Frontal cortex (tissue), 4 donors: ENCODE measurements around the gene CHN1. TPM values are rescaled to one million over a fixed set of nuclear protein-coding genes. Genes with fewer than 3 reads are reported as not detected.

Experiments
- DNase-seq, 2 donors: peaks; one replicate each; pipeline ENCODE4 v3.0.0; 2012; ENCODE audit warnings: low spot score in 2 of 2
- FAIRE-seq: peaks from 2 replicates; lab custom pipeline; 2012; peaks lifted over from hg19 to GRCh38; lab: Jason Lieb, UNC
- total RNA-seq: library from RNA; depleted of rRNA; stranded (reverse); fragments of >200 nt; gene quantifications from one replicate; pipeline ENCODE4 v1.2.3, GENCODE V29; 2014
- donor health status: control.
- donor health status: control.
- donor health status: control.

CHN1 gene
- total RNA-seq, 1 donor from 2014 or later = 57.1 TPM

DNA sequence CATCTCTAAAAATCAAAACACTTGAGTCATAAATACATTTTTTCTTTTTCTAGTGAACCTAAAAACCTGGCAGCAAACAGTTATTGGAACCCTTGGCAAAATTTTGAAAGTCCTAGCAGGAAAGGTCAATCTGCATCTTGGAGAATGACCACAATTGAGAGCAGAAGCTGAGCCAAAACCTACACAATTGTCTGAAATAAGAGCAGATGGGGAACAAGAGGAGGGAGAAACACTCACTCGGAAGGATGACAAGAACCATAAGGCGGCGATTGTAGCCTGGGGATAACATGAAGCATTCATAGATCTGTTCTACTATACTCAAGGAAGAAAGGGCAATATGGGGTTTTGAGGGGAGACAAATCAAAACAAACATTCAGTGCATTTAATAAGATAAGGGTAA is 117.0 kb downstream of the CHN1 start:
- DNase-seq (no peak), FAIRE-seq (no peak)

DNA sequence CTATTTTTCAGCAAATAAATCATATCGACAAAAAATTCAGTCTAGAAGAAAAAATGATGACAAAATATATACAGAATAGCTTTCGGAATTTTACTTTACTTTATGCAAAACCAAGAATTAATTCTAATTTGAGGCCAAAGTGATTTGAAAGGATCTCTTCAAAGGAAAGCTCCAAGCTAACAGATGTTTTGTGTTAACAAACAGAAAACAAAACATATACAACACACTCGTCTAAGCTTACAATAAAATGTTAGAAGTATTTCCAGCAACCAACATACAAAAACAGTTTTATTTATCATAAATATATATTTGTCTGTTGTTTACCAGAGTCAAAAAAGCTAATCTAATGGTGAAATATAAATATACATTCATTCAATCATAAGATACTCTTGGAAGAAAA is 122.8 kb downstream of the CHN1 start:
- DNase-seq = no peak
- no peak for FAIRE-seq

DNA sequence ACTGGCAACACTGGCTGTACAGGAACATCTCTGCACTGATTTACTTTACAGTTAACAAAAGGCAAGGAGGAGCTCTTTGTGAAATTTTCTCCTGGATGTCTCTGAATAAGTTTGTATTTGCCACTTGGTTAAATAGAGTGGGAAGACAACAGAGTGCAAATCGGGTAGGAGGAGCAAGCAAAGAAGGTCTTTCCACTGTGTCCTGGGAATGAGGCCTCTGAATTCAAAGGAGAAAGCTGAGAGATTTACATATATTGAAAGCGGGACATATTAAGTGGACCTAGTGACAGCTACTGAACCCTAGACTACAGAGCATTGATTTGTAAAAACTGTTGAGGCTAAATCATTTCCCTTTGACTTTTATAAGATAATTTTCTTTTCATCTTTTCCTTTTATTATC is 123.5 kb downstream of the CHN1 start:
- no peak for FAIRE-seq
- DNase-seq = no peak

DNA sequence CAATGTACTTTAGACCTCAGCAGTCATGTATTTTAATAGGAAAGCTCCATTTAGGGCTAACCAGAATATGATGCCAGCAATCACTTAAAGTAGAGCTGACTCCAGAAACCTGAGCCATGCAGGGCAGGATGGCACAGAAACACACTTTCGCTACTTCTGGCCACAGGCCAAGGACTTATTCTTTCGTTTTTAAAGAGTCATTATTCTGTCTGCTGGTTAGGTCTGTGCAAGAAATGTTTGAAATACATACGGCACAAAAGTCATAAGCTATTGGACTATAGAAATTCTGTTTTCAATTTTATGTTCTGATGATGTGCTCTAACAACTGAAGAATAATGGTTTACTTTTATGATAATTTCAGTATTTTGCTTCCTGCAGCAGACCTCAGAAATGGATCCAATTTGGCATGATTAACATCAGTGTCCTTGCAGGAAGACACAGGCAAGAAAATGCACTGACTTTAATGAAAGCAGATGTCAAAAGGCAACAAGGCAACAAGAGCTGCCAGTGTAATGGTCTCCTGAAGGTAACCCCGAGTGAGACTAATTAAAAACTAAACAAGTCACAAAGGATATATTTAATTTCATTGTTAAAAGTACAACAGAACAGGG is 126.5 kb downstream of the CHN1 start:
- FAIRE-seq (no peak), DNase-seq (no peak)

DNA sequence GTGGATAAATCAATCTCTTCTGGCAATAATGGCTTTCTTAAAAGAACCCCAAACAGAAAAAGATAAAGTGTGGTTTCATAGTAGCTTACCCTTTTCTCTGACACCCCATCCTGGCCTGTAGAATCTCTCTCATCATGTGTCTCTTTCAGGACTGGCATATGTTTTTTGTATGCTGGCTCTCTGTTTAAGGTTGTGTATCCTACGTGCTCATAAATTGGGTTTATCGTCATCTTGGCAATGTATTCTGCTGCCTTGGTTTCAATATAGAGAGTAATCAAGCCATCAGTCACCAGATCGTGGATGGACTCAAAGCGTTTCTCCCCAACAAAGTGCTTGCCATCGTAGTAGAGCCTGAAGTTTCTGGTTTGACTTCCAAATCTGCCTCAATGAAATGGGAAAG is 127.4 kb downstream of the CHN1 start:
- DNase-seq (no peak), FAIRE-seq (no peak)

DNA sequence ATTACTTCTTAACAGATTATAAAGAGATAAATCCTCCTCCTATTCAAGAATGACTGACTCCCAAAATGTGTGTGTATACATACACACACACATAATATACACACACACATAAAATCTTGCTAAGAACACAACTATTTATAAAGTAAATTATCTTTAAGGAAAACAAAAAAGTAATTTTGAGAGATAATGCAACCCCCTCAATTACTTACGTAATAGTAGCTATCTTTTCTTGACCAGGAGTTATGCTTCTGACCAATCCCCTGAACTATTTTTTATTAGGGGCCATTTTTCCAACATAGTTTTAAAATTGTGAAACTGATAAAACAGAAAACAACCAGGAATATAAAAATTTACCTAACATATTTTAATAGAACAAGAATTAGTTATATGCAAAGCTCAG is 127.9 kb downstream of the CHN1 start:
- DNase-seq (no peak), FAIRE-seq (no peak)

DNA sequence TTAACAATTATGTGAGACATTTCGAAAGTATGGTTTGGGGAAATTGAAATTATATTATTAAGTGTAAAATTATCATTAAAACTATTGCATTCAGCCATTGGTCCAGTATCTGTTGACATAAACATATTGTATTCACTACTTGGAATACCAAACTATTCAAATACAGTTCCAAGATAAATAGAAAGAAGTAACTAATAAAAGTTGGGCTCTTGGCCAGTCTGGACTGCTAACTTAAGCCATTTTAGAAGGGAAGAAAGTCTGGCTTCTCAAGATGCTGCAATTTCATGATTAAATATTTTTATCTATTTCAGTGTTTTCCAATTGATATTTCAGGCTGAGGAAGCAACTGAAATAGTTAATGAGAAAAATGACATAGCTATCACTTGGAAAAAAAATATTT is 131.1 kb downstream of the CHN1 start:
- no peak for DNase-seq
- FAIRE-seq = no peak

DNA sequence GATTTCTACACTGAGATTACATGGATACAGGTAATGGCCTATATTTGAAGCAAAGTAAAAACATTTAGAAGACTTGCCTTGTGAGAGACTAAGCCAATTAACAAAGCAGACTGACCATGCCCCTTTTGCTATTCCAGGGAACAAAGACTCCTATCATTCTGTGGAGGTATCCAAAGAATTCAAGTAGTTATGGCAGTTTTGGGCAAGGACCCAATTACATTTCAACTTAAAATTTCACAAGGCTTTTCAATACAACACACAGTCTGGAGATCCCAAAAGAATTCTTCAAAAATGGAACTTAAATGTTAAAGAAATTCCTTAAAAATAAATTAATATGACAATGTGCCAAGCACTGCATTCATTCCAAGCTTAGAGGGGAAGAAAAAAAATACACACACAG is 131.7 kb downstream of the CHN1 start:
- DNase-seq = no peak
- no peak for FAIRE-seq

DNA sequence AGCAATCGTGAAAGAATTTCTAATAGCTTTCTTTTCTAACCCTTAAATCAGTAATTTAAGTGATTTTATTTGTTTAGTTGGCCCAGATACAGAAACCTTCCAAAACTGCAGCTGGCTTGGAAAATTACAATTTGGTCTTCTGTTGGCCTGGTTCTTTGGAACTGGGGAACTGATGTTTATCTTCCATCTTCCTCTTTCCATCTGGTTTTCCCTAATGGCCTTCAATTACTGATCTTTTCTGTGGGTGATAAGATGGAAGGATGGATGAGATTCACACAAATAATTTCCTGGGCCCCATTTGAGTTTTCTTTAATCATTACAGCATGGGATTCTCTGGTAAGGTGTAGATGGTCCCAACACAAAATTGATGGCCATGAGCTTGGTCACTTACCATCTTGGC is 134.4 kb downstream of the CHN1 start:
- no peak for FAIRE-seq
- no peak for DNase-seq

DNA sequence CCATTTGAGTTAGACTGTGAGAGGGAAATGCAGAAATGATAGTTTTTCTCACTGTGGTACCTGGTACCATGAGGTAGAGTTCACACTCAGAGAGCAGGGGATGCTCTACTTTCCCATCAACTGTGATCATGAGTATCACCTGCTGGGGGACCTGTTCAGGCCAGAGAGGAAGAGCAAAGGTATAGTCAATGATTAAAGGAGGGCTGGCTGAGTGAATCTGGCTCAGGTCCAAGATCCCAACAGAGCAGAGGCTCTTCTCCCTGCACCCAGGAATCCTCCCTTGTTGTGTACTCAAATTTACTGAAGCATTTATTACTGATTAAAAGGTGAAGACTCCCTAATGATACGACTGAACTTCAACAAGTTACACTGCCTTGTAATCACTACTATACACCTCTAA is 136.3 kb downstream of the CHN1 start:
- no peak for FAIRE-seq
- no peak for DNase-seq

DNA sequence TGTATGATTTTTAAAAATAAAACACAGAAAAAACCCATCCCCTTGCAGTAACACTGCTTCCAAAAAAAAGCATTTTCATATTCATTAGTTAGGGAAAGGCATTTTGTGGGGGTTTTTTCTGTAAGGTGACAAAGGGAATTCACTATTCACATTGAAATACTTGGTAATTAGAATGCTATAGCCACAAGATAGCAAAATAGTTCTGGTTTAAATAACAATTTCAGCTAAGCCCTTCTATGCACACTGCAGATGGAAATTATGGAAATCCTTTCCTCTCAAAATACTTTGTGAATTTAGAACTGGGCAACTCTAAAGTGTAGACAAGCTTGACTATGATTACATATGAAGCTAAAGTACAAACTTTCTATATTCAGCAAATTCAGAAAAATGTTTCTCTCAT is 138.8 kb downstream of the CHN1 start:
- FAIRE-seq (no peak), DNase-seq (no peak)

DNA sequence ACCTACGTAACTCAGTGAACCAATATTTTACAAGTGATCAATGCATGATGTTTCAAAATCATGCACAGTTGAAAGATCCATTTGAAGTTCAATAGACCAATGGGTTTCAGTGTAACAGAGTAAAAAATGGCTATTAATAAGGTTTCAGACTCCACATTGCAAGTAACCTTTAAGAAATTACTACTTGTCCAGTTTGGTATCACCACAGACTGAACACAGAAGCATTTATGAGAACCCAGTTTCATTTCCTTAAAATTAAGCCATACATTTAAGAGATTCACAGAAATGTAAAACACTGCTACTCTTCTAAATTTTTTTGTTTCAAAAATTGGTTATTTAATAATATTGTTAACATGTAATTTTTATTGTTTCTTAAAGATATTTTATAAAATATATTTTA is 142.0 kb downstream of the CHN1 start:
- no peak for DNase-seq
- peak; percentile 82 for FAIRE-seq

DNA sequence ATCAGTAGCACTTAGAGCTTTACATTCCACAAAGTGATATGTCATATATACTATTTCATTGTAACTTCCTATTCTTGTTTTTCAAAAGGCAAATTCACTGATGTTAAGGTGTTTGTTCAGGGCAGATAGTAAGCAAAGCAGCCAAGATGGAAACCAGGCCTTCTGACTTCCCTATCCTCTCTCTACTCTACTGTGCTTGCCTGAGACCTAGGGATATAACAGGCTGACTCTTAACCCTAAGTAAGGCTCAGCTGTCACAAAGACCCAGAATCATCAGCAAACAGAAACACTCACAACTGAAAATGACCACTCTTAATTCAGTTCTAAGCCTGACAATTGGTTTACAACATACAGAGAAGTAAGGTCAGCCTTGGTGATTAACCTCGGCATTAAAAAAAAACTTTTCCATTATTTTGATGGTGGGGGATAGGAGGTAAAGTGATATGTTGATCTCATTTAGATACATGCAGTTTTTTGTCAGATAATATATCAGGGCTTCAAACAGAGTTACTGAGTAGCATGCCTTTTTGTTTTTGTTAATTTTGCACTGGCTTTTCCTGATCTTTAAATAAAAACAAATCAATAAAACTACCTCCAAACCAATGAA is 145.5 kb downstream of the CHN1 start:
- no peak for DNase-seq
- no peak for FAIRE-seq

DNA sequence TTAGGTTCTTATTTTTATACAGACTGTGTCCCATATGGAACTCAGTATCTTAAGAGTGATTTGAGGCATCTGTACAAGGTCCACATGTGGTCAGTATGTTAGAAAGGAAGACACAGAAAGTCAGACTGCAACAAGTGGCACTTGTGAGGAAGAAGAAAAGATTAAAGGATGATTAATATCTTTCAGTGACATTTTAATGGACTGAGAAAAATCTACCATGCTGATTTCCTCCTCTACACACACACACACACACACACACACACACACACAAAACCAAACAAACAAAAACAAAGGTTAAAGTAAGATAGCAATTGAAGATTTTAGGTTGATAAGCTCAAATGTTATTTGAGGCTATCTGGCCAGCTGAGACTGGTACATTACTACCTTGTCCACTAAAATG is 146.4 kb downstream of the CHN1 start:
- no peak for FAIRE-seq
- no peak for DNase-seq

DNA sequence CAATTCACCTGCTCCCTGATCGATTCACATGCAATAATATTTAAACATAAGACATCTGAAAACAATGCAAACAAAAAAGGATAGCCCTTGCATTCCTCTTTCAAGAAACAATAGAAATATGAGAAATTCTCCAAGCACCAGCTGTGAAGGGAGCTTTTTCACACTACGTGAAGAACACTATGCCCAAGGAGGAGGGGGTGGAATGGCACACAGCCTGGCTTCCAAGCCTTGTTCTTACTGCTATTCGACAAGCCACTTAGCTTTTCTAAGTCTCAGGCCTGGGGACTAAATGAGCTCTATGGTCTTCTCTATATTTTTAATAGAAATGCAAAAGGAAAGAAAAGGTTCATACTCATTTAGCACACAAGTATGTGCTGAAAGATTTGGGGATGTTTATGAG is 148.7 kb downstream of the CHN1 start:
- DNase-seq = no peak

DNA sequence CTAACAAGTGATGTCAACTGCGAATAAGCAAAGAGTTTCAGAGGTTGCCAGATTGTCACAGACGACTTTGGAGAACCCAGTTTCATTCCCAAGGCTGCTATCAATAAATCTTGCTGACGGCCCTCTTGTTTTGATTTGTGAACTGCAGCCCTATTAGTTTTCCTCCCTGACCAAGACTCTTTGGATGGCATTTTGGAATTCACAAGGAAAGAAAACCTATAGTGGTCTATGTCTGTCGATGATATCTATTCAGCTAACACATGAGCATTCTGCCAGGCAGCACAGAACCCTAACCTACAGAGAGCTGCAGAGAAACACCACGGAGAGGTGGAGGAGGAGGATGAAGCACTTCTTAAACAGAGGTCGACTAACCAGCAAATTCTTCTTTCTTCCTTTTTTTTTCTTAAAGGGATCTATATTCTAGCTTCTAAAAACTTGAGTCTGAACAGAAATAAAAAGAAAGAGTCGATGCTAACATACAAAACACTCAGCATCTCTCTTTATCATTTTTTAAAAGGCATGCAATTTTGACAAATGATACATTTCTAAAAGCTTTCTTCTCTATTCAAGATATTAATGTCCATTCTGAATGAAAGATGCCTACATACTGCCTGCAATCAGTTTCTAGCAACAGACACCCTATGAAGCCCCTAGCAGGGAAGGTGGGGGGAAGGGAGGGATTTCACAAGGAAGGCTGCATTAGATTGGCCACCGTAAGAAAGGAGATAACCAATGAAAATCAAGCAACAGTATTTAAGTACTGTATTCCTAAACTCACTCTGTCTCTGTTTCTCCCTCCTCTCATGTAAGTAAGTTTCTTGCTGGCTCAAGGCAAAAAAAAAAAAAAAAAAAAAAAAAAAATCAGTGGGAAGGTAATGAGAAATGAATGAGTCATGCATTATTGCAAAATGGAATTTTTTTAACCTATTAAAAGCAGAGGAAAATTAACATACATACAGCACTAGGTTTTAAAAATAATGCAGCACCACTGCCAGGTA is 157.9 kb downstream of the CHN1 start:
- DNase-seq (no peak), FAIRE-seq (no peak)

More for the DNA sequence above, 148.7 kb downstream of the CHN1 start:
- FAIRE-seq = no peak

DNA sequence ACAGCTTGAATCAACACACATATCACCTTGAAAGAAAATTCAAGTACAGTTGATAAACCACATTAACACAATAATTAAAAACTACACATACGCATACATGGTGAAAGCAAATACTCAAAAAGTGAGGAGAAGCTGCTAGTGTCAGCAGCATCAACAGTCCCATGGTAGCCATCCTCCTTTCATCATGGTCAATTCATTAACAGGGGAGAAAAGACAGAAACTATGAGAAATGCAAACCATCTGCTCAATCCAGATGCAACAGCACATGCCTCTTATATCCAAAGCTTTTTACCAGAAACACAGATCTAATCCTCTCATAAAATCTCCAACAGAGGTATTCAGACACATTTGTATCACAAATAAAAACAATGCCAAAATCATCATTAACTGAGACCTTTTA is 159.0 kb downstream of the CHN1 start:
- FAIRE-seq (no peak), DNase-seq (no peak)

DNA sequence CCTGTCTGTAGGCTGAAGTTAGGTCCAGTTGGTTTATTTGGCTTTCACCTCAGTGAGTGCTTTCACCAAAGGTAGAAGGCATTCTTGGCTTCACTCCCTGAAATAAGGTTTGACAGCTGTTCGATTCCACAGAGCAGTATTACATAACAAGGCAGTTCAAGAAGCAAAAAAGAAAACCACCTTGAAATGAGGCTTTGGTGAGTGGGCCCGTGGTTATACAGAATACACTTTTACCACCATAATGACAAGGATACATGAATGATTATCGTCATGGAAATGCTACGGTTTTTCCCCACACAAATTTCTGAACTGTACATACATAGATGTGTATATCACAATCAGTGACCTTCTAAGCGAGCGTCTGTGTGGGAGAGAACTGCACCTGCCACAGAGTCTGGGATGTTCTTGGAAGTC is 160.9 kb downstream of the CHN1 start:
- no peak for DNase-seq
- FAIRE-seq = no peak

DNA sequence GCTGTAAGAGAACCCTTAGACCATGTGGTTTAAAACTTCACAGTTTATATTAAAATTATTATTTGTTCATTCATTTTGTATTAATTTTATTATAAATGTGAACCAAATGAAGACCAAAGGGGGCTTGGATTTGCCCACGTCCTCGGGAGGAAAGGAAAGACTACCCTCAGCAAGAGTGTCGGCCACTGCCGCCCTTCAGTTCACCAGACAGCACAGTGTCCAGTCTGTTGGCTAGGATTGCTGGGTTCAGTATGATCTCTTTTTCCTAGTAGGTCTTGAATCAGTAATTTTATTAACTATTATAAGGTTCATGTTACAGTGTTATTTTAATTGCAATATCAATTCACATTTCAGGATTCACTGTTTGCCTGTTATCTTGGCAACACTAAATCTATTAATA is 162.7 kb downstream of the CHN1 start:
- no peak for FAIRE-seq

DNA sequence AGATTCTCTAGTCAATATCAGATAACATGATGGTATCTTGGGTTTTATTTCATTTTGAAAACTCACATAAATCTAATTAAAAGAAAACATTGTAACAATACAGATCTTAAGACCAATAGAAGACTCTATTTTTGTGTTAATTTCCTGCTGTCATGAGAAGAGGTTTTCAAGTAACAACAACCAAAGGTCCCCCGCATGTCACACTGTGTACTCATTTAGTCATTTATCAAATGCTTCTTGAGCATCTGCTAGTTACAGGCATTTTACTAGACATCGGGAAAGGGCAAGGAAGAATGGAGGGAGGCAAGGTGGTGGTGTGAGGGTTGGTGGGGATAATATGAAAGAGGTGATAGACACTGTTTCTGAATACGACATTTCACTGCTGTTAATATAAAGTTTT is 163.2 kb downstream of the CHN1 start:
- no peak for FAIRE-seq
- DNase-seq = no peak

More for the DNA sequence above, 162.7 kb downstream of the CHN1 start:
- no peak for DNase-seq

DNA sequence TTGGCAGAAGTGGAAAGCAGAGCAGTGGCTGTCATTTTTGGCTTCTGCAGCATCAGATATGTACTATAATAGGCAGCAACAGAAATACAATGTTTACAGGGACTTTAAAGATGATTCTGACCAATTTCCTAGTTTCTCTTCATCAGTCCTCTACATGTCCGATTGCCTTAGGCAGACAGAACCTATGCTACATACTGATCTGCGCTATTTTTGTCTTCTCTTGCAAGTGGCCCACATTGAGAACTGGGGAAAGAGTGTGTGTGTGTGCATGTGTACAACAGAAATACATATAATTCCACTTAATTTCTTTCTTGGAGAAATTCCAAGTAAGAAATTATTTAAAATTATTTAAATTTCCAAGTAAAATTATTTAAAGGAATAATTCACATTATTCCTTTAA is 163.8 kb downstream of the CHN1 start:
- no peak for FAIRE-seq
- DNase-seq = no peak
